ENCODE results near the gene CD6. TPM values are rescaled to one million over a fixed set of nuclear protein-coding genes. Genes with fewer than 3 reads are reported as not detected.

CD6 gene
- total and polyA plus RNA-seq, 4 donors, result 1.2 to 3.1 (median 1.7) TPM

DNA sequence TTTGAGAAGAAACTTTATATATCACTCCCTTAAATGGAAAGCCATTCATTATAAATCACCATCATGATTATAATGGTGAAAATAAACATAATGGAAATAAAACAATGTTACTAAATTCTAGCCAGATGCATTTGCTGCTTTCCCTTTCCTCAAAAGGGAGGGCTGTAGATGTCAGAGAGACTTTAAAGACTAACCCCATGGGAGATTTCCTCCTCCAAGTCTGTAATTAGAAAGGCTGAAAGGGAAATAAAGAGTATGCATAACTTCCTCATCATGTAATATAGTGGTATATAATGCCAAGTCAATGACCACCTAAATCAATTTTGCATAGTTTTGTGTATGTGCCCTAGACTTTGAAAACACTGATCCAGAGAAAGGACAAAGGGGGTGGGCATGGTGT is 6.4 kb downstream of the CD6 start:
- no peak overlapping the region for H3K27ac ChIP-seq (ENCODE audit: low read depth in 1 of 2, low read length in 1 of 2)
- H3K27me3 ChIP-seq (ENCODE audit: control insufficient read depth in 3 of 3, insufficient read depth in 3 of 3, low read length in 2 of 3), result no peaks in the 10 kb centered on the region
- H3K4me3 ChIP-seq, result no peak overlapping the region
- H3K4me1 ChIP-seq (ENCODE audit: control insufficient read depth in 5 of 5, insufficient read depth in 5 of 5, low read length in 5 of 5), result no peaks in the 10 kb centered on the region
- ATAC-seq (ENCODE audit: insufficient read depth, low FRiP score) (no peak), DNase-seq (no peak)
- TF ChIP-seq CTCF (IDR thresholded peaks at IDR 0.05; ENCODE audit: control extremely low read depth, extremely low read depth), result no peak
- H3K36me3 ChIP-seq (ENCODE audit: control insufficient read depth in 4 of 4, insufficient read depth in 4 of 4, low read length in 4 of 4), result no peaks in the 10 kb centered on the region
- H3K9ac ChIP-seq (ENCODE audit: insufficient read depth in 1 of 2, low read length in 2 of 2), result no peak overlapping the region
- H3K9me3 ChIP-seq (ENCODE audit: control insufficient read depth in 4 of 4, insufficient read depth in 3 of 4, low read length in 3 of 4), result no peaks in the 10 kb centered on the region

DNA sequence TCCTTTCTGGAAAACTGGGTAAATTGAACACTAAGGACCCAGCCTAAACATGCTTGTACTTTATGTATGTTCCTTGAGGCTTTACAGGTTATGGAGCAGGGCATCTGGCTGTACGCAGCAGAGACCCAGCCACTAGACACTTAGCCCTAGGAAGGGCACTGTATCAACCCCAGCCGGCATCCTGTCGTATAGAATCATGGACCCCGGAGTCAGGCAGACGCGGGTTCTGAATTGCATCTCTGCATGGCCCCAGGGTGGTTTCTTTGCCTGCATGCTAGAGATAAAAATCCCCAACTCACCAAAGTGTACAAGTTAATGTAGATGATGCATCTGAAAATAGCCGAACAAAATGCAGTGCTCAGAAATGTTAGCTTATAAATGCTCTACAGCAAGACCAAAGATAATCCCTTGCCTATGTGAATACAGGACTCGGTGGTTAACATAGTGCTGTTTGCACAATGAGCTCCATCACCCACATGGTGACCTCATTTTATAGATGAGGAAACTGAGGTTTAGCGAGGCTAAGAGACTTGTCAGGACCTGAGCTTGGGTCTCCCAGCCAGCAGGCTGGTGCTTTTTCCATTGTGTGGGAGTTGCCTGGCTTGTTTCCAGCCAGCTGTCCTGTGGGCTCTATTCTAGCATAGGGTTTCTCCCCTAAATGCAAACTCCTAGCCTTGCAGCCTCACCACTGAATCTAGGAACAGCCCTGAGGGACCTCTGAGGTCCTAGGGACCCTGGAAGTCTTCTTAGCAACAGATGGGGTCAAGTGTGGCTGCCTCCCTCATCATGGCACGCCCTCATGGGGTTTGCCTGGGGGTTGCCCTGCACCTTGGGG is 7.3 kb downstream of the CD6 start:
- no peaks in the 10 kb centered on the region for H3K9me3 ChIP-seq (ENCODE audit: control insufficient read depth in 4 of 4, insufficient read depth in 3 of 4, low read length in 3 of 4)
- no peaks in the 10 kb centered on the region for H3K36me3 ChIP-seq (ENCODE audit: control insufficient read depth in 4 of 4, insufficient read depth in 4 of 4, low read length in 4 of 4)
- no peaks in the 10 kb centered on the region for H3K4me1 ChIP-seq (ENCODE audit: control insufficient read depth in 5 of 5, insufficient read depth in 5 of 5, low read length in 5 of 5)
- no peak overlapping the region for H3K9ac ChIP-seq (ENCODE audit: insufficient read depth in 1 of 2, low read length in 2 of 2)
- H3K4me3 ChIP-seq, result no peak overlapping the region
- 78 to 85% methylated on average over 10 of the region's 10 CpGs for whole genome bisulfite sequencing, 2 donors
- H3K27ac ChIP-seq (ENCODE audit: low read depth in 1 of 2, low read length in 1 of 2), result no peak overlapping the region
- no peaks in the 10 kb centered on the region for H3K27me3 ChIP-seq (ENCODE audit: control insufficient read depth in 3 of 3, insufficient read depth in 3 of 3, low read length in 2 of 3)
- peak; percentile 23 for ATAC-seq (ENCODE audit: insufficient read depth, low FRiP score)
- DNase-seq, result no peak
- no peak for TF ChIP-seq CTCF (IDR thresholded peaks at IDR 0.05; ENCODE audit: control extremely low read depth, extremely low read depth)

GRCh38 chr11:60981515-60981914 is 10.0 kb downstream of the CD6 start:
- H3K9ac ChIP-seq (ENCODE audit: insufficient read depth in 1 of 2, low read length in 2 of 2), result no peak overlapping the region
- ATAC-seq (ENCODE audit: insufficient read depth, low FRiP score) (no peak), DNase-seq (no peak)
- H3K9me3 ChIP-seq (ENCODE audit: control insufficient read depth in 4 of 4, insufficient read depth in 3 of 4, low read length in 3 of 4), result no peaks in the 10 kb centered on the region
- H3K27me3 ChIP-seq (ENCODE audit: control insufficient read depth in 3 of 3, insufficient read depth in 3 of 3, low read length in 2 of 3), result no peaks in the 10 kb centered on the region
- no peak overlapping the region for H3K27ac ChIP-seq (ENCODE audit: low read depth in 1 of 2, low read length in 1 of 2)
- WGBS, 2 donors, result 81 to 92% methylated on average over 11 to 12 of the region's 12 CpGs
- H3K36me3 ChIP-seq (ENCODE audit: control insufficient read depth in 4 of 4, insufficient read depth in 4 of 4, low read length in 4 of 4), result no peaks in the 10 kb centered on the region
- H3K4me1 ChIP-seq (ENCODE audit: control insufficient read depth in 5 of 5, insufficient read depth in 5 of 5, low read length in 5 of 5), result no peaks in the 10 kb centered on the region
- H3K4me3 ChIP-seq, result no peak overlapping the region
- no peak for TF ChIP-seq CTCF (IDR thresholded peaks at IDR 0.05; ENCODE audit: control extremely low read depth, extremely low read depth)

- DNase-seq, result no peak
- Histone ChIP-seq H3K36me3 (ENCODE audit: control insufficient read depth in 4 of 4, insufficient read depth in 4 of 4, low read length in 4 of 4) (no peaks in the 10 kb centered on the region), H3K4me1 (ENCODE audit: control insufficient read depth in 5 of 5, insufficient read depth in 5 of 5, low read length in 5 of 5) (no peaks in the 10 kb centered on the region), H3K27ac (ENCODE audit: low read depth in 1 of 2, low read length in 1 of 2) (no peak overlapping the region), H3K4me3 (no peak overlapping the region), H3K9me3 (ENCODE audit: control insufficient read depth in 4 of 4, insufficient read depth in 3 of 4, low read length in 3 of 4) (no peaks in the 10 kb centered on the region), H3K9ac (ENCODE audit: insufficient read depth in 1 of 2, low read length in 2 of 2) (no peak overlapping the region), H3K27me3 (ENCODE audit: control insufficient read depth in 3 of 3, insufficient read depth in 3 of 3, low read length in 2 of 3) (no peaks in the 10 kb centered on the region)
- no peak for ATAC-seq (ENCODE audit: insufficient read depth, low FRiP score)
- TF ChIP-seq CTCF (IDR thresholded peaks at IDR 0.05; ENCODE audit: control extremely low read depth, extremely low read depth), result no peak
- WGBS, 2 donors, result 90 to 93% methylated on average over 8 of the region's 8 CpGs
Measured at GRCh38 chr11:60982184-60982583, 10.7 kb downstream of the CD6 start.

Data from lung (tissue), 12 donors.